ENCODE results near the gene FUT2. TPM values are rescaled to one million over a fixed set of nuclear protein-coding genes. Genes with fewer than 3 reads are reported as not detected.

The FUT2 gene
- polyA plus RNA-seq, 4 donors: 1.7 to 5.6 (median 3.3) TPM

DNA sequence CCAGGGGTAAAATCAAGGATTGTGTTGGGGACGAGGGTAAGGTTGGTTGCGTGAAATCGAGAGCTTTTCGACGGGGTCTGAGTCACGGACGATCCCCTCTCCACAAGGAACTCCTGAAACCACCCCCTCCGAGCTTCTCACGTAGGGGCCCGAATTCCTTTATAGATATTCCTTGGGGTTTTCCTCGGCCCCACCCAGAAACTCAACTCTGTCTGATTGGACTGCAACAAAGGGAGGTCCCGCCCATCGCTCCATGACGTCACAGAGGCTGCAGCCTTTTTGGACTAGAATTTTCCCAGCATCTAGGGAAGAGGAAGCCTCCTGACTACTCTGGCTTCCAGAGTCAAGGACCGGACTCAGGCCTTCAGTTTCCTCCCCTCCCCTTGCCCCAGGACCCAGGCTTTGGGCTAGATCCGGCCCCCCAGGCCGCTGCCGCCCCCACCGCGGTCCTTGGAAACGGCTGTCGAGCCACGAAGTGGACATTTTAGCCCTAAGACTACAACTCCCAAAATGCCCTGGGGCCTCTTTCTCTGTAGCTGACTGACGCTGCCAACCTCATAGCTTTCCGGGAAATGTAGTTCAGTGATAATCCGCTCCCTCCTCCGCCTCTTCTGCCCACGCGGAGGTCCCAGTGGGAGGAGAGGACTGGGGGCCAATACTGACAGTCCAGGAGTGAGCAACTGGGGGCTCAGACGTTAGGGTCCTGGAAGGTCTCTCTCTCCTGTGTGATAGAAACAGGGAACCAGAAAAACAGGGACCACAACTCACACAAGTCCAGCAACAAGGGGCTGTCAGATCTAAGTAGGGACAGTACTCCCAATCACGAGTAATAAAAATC, 51.2 kb downstream of the FUT2 start, which contains the start of gene IZUMO1:
IZUMO1 (minus strand) TSS at position 172 of the 838 bp plus-strand sequence. CDS start 1,050 bp downstream, outside the sequence.
- peak in 3 of 4 donors; percentile 74 to 86 (median 81) for DNase-seq (ENCODE audit: low read depth in 4 of 4, low spot score in 2 of 4)

DNA sequence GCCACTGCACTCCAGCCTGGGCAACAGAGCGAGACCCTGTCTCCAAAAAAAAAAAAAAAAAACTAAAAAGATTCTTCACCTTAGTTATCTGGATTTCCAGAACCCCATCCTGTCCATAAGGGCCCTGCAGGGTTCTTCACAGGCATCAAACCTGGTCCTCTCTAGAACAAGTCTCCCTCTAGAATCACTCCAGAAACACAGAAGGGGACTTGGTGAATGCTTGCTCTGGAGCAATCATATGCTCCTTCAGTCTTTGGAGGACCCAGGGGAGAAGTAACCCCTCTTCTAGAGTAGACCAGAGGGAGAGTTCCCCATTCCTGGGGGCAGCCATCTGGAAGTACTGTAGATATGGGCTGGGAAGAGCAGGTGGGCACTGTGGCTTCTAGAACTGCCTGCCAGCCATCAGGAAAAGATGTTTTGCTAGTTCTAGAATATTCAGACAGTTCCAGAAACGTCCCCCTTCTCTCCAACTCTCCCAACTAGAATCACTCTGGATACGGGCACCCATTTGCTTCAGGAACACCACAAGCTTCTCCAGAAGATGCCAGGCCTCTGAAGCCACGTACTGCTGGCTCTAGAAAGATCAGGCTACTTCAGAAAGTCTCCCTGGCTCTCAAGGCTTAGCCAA, 53.9 kb downstream of the FUT2 start:
- DNase-seq (ENCODE audit: low read depth in 4 of 4, low spot score in 2 of 4): no peak

- no peak for DNase-seq (ENCODE audit: low read depth in 4 of 4, low spot score in 2 of 4)
Measured at GRCh38 chr19:48750351-48750750, 54.6 kb downstream of the FUT2 start.

GRCh38 chr19:48750771-48751504, 55.2 kb downstream of the FUT2 start:
- no peak for DNase-seq (ENCODE audit: low read depth in 4 of 4, low spot score in 2 of 4)

GRCh38 chr19:48751845-48752495, 56.2 kb downstream of the FUT2 start:
- no peak for DNase-seq (ENCODE audit: low read depth in 4 of 4, low spot score in 2 of 4)

DNA sequence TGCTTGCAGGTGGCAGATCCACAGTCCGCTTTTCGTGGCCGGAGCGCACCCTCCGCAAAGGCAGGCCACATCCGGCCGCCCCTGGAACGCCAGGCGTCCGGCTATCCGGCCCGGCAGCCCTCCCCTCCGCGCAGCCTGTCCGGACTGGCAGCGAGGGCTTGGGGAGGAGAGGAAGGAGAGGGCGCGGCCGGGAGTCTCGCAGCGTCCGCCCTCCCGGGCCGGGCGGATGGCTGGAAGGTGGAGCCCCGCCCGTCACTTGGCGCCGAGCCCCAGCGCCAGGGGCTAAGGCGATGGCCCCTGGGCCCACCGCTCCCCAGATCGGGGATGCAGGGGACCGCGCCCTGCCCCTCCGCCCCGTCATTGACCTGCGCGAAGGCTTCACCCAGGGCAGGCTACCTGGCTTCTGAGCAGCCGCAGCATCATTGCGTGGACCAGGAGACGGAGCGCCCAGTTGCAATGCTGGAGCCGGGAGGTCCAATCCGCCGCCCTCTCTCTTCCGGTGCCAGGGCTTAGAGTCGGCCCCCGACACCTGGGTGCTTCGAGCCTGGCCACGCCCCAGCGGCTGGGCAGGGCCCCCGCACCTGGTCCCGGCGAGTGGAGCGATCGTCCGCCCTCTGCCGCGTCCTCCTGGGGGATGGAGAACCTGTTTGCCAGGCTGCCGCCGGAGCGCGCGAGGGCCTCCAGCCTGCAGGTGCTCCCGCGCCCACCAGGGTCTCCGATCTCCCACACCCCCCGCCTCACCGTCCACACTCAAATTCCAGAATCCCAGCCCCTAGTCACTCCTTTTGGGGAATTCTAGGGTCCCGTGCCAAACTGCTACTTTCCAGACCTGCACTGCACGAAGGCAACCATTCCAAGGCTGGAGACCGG, 57.0 kb downstream of the FUT2 start, which contains the start of gene FUT1:
FUT1 (minus strand) TSS at position 146 of the 870 bp plus-strand sequence. CDS start 1,360 bp downstream, outside the sequence.
- no peak for DNase-seq (ENCODE audit: low read depth in 4 of 4, low spot score in 2 of 4)

DNA sequence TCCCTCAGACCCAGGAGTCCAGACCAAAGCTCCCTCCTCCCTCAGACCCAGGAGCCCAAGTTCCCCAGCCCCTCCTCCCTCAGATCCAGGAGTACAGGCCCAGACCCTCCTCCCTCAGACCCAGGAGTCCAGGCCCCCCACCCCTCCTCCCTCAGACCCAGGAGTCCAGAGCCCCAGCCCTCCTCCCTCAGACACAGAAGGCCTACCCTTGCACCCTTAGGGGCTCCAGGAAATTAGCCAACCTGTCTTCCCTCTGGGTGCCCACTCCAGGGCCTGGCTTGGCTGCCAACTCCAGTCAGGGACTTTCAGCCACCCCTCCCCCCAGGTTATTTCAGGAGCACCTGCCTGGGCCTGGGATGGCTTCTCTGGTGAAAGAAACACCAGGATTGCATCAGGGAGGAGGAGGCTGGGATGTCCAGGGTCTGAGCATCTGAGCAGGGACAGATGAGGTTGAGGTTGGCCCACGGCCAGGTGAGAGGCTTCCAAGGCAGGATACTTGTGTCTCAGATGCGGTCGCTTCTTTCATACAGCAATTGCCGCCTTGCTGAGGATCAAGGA, 59.4 kb downstream of the FUT2 start, which contains the start of gene FGF21:
FGF21 (plus strand) TSS at position 441 of the 558 bp plus-strand sequence. CDS start 713 bp downstream, outside the sequence.
- DNase-seq (ENCODE audit: low read depth in 4 of 4, low spot score in 2 of 4): no peak

Other genes with a start within 250 kb of the FUT2 start
- 10 to 100 TPM; 22.9 to 33.0 (median 27.9) TPM for gene GRWD1, start 250.0 kb upstream of the FUT2 start, polyA plus RNA-seq (ENCODE audit: insufficient read length in 4 of 4)
- gene KCNJ14, start 240.4 kb upstream of the FUT2 start, polyA plus RNA-seq (ENCODE audit: insufficient read length in 4 of 4): 1 to 10 TPM in 2 of 4 donors, under 1 TPM in 2; 0.40 to 1.2 (median 0.85) TPM
- 100 to 1,000 TPM in 1 of 4 donors, 10 to 100 TPM in 3; 75.7 to 107 (median 90.7) TPM for gene CYTH2, start 226.6 kb upstream of the FUT2 start, polyA plus RNA-seq (ENCODE audit: insufficient read length in 4 of 4)
- 1 to 10 TPM; 1.9 to 5.0 (median 3.7) TPM for gene LMTK3, start 184.1 kb upstream of the FUT2 start, polyA plus RNA-seq (ENCODE audit: insufficient read length in 4 of 4)
- gene SULT2B1, start 143.8 kb upstream of the FUT2 start, polyA plus RNA-seq (ENCODE audit: insufficient read length in 4 of 4): under 1 TPM; 0.25 to 0.39 (median 0.35) TPM
- under 1 TPM in 2 of 4 donors, not detected in 2; 0.11 to 0.26 TPM for gene SPACA4, start 89.2 kb upstream of the FUT2 start, polyA plus RNA-seq (ENCODE audit: insufficient read length in 4 of 4)
- gene FAM83E, start 80.9 kb upstream of the FUT2 start, polyA plus RNA-seq (ENCODE audit: insufficient read length in 4 of 4): 1 to 10 TPM; 1.2 to 2.7 (median 1.4) TPM
- gene RPL18, start 76.8 kb upstream of the FUT2 start, polyA plus RNA-seq (ENCODE audit: insufficient read length in 4 of 4): 1,000 to 10,000 TPM; 1,107 to 1,584 (median 1,279) TPM
- 10 to 100 TPM; 17.1 to 40.1 (median 29.5) TPM for gene SPHK2, start 76.5 kb upstream of the FUT2 start, polyA plus RNA-seq (ENCODE audit: insufficient read length in 4 of 4)
- 10 to 100 TPM; 11.3 to 15.7 (median 13.2) TPM for gene DBP, start 58.6 kb upstream of the FUT2 start, polyA plus RNA-seq (ENCODE audit: insufficient read length in 4 of 4)
- gene CA11, start 49.8 kb upstream of the FUT2 start, polyA plus RNA-seq (ENCODE audit: insufficient read length in 4 of 4): 10 to 100 TPM; 20.9 to 34.8 (median 28.6) TPM
- 1 to 10 TPM in 3 of 4 donors, under 1 TPM in 1; 0.45 to 2.1 (median 1.6) TPM for gene NTN5, start 23.0 kb upstream of the FUT2 start, polyA plus RNA-seq (ENCODE audit: insufficient read length in 4 of 4)
- 1 to 10 TPM; 5.0 to 9.6 (median 6.7) TPM for gene MAMSTR, start 23.8 kb downstream of the FUT2 start, polyA plus RNA-seq (ENCODE audit: insufficient read length in 4 of 4)
- 10 to 100 TPM; 12.6 to 16.6 (median 15.2) TPM for gene RASIP1, start 44.6 kb downstream of the FUT2 start, polyA plus RNA-seq (ENCODE audit: insufficient read length in 4 of 4)
- gene IZUMO1, start 50.9 kb downstream of the FUT2 start, polyA plus RNA-seq (ENCODE audit: insufficient read length in 4 of 4): under 1 TPM; 0.23 to 0.67 (median 0.32) TPM
- 1 to 10 TPM; 3.0 to 3.8 (median 3.4) TPM for gene FUT1, start 56.7 kb downstream of the FUT2 start, polyA plus RNA-seq (ENCODE audit: insufficient read length in 4 of 4)
- gene FGF21, start 59.6 kb downstream of the FUT2 start, polyA plus RNA-seq (ENCODE audit: insufficient read length in 4 of 4): not detected
- 10 to 100 TPM; 30.4 to 64.2 (median 49.8) TPM for gene BCAT2, start 115.1 kb downstream of the FUT2 start, polyA plus RNA-seq (ENCODE audit: insufficient read length in 4 of 4)
- 10 to 100 TPM; 30.0 to 40.4 (median 36.2) TPM for gene HSD17B14, start 140.5 kb downstream of the FUT2 start, polyA plus RNA-seq (ENCODE audit: insufficient read length in 4 of 4)
- gene PLEKHA4, start 172.6 kb downstream of the FUT2 start, polyA plus RNA-seq (ENCODE audit: insufficient read length in 4 of 4): 10 to 100 TPM; 17.9 to 33.8 (median 27.1) TPM
- gene PPP1R15A, start 176.4 kb downstream of the FUT2 start, polyA plus RNA-seq (ENCODE audit: insufficient read length in 4 of 4): 10 to 100 TPM; 29.7 to 52.6 (median 33.7) TPM
- 1 to 10 TPM in 1 of 4 donors, under 1 TPM in 3; 0.46 to 1.3 (median 0.64) TPM for gene TULP2, start 202.8 kb downstream of the FUT2 start, polyA plus RNA-seq (ENCODE audit: insufficient read length in 4 of 4)
- gene NUCB1, start 204.3 kb downstream of the FUT2 start, polyA plus RNA-seq (ENCODE audit: insufficient read length in 4 of 4): 100 to 1,000 TPM; 249 to 328 (median 311) TPM
- gene DHDH, start 237.7 kb downstream of the FUT2 start, polyA plus RNA-seq (ENCODE audit: insufficient read length in 4 of 4): 10 to 100 TPM in 1 of 4 donors, 1 to 10 TPM in 3; 6.0 to 10.3 (median 8.2) TPM